Epidermal melanocyte (primary cell): ENCODE results near the gene SVBP.

Source experiments
- DNase-seq: peaks from one replicate; pipeline ENCODE4 v3.0.0; 2011; ENCODE audit warnings: low spot score; ENCODE audit not compliant: insufficient read length

SVBP gene

DNA sequence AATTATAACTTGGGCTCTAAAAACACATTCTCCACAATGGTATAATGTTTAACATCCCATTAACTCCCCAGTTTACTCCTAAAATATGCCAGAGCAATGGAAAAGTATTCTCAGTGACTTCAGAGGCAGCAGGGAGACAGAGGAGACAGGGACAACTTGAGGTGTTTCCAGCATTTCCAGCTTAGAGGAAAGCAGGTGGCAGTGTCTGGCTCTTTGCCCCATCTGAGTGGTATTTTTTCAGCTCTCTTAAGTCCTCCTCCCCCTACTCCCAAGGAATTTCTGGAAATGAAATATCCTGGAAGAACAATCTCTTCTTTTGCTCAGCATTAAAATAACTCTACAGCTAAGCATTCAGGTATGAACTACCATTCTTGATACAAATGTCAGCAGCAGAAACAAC is 11.0 kb downstream of the SVBP start:
- DNase-seq: no peak

DNA sequence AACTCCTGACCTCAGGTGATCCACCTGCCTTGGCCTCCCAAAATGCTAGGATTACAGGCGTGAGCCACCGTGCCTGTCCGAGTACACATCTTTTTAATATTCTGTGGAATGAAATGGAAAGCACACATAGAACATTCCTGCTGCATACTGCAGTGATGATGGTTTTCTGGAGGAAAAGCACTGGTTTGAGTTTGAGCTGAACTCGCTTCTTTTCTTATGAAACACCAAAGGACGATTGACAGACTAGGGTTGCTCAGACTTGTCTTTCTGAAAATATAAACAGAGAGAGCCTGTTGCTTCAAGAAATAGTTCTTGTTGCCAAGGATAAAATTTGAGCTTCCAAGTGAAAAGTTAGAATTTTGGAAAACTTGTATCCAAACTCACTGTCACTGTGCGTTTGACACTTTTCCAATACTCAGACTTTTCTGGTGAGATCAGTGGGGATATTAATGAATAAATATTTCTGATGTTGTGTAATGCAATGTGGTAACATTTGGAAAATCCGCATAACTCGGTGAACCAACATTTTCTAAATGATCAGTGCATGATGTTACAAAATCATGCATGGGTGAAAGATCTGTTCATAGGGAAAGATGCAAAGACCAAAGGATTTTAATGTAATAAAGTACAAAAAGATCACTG is 15.2 kb downstream of the SVBP start:
- DNase-seq: no peak

DNA sequence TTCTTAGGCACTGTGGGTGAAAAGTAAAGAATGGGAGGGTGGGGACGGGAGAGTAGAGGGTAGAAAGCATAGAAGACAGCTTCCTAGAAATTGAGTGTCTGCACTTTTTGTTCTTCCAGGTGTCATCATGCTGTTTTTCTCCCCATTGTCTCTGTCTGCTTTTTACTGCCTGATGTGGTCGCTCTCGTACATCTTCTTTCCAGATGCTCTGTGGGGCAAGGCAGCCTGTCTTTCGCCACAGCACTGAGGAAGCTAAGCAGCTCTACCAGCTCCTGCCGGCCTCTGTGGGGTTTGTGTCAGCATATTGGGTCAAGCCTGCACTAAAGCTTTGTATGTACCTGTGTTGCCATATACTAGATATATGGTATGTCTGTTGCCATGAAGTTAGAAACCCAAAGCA is 19.2 kb downstream of the SVBP start:
- no peak for DNase-seq

DNA sequence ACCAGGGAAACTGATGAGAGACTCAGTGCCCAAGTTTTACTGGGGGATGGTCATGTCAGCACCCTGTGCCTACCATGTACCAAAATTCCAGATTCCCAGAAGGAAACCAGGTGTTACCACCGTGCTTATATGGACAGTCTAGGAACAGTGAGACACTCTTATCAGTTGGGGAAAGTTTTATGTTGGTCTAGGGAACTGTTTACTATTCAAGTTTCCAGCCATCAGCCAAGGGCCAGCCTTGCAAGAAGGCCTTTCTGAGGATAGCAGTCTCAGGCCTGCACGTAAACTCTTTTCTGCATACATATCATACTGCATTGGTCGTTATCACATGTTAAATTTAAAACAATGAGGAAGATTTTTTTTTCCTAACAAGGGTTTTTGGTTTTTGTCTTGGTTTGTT is 19.8 kb downstream of the SVBP start:
- DNase-seq: no peak

DNA sequence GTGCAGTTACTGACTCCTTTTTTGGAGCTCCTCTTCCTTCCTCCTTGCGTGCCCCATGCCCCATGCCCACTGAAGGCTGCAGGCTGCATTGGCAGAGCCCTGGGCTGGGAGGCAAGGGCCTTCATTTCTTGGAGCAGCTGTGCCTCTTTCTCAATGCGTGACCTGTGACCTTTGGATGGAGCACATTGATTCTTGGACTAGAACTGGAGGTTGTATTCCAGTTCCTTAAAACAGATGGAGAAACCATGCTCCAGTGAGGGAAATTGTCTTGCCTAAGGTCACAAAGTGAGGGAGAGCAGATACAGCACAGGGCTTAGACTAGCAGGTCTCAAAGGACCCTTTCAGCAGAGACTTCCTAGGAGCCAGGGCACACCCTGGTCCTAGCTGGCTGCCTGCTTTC is 23.4 kb downstream of the SVBP start:
- no peak for DNase-seq

DNA sequence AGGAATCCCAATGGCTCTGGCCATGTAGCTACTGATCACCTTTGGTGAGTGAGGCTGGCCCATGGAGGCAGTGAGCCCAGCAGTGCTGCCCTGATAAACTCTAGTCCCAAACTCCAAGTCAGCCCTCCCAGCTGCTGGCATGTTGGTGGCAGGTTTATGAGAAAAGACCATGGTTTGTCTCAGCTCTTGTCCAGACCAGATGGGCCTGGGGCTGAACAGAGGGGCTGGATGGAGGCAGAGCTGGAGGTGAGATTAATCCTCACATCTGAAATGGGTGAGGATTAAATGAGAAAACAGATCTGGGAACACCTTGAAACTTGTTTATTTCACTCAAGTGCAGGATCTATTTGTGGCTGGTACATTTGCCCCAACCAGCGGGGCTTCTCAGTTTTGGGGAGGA is 29.2 kb downstream of the SVBP start:
- DNase-seq: no peak

DNA sequence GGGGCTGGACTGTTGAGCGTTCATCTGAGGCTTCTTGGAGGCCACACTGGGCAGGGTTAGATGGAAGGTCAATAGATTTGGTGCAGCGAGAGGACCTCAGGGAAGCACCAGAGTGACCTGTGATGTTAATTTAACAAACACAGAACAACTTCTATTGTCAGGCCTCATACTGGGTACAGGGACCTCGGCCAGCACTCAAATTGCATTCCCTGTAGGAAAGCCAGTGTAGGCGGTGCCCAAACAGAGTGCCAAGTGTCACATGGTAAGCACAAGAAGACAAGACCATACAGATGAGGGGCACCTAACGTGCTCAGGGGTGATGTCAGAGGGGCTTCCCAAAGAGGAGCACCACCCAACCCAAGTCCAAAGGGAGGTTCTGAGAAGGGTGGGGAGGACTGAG is 31.1 kb downstream of the SVBP start:
- DNase-seq: no peak

DNA sequence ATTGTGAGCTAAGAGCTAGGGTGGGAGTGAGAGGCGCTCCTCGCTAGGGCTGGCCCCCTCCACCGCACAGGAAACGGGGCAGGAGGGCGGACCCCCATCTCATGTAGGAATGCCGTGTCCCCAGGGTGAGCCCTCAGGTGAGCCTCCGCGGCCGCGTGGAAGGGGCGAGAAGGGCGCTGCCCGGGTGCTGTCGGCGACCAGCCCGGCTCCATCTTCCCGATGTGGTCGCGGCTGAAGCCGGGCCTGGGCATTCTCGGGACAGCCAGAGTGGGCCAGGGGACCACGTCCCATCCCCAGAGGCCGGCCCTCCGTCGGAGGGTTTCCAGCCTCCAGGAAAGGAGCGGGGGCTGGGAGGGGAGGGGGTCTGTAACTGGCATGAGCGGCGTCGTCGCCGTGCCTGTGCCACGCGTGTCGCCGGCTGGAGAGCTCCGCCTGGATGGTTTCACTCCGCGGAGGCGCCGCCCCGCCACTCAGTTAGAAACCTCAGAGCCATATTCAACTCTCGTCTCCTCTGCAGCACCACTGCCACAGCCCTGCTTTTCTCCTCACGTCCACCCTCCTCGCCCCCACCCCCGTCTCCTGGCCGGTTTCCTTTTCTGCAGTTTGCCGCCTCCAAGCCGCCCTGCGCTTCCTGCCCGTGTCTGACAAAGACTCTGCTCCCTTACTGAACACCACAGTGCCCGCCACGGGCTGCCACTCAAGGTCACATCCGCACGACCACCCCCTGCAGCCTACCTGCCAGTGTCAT is 32.1 kb downstream of the SVBP start, which contains the start of gene TMEM269:
TSS of gene TMEM269 (plus strand) at position 46 of the 748 bp plus-strand sequence. CDS start 4,903 bp downstream, outside the sequence.
- no peak for DNase-seq

DNA sequence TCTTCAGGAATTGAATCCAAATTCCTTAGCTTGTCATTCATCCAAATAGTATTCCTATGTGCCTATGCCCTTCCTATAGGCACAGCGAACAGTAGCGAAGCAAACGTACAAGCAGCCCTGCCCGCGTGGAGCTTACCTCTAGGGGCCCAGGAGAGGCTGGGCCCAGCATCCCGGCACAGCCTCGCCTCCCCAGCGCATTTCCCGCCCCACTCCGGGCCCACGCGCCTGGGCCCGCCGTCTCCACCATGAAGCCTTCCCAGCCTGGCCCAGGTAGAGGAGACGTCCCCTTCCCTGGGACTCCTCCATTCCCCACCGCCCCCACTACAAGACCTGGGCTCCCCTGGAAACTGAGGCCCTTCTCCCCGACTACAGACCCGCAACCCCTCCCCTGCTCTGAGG is 32.7 kb downstream of the SVBP start:
- no peak for DNase-seq

DNA sequence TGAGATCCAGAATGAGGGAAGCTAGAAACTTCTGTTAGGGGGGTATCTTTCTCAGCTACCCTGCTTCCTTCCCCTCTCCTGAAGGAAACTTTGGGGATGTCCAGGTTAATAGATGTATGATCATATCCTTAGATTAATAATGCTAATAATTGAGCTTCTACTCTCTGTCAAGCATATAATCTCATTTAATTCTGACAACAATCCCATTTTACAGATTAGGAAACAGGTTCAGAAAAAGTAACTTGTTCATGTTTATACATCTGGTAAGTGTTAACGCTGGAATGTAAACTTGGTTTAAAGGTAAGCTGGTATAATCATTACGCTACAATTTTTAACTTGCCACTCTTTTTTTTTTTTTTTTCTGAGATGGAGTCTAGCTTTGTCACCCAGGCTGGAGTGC is 34.1 kb downstream of the SVBP start:
- no peak for DNase-seq

DNA sequence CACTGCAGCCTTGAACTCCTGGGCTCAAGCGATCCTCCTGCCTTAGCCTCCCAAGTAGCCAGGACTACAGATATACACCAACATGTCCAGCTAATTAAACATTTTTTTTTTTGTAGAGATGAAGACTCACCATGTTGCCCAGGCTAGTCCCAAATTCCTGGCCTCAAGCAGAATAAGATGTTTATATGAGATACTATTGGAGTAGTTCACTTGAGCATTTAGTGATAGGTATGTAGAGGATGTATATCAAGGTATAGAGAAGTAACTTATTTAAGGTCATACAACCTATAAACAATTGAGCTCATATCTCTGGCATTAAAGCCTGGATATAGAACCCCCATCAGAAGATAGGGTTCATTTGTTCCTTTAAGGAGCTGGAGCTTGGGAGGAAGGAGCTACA is 37.0 kb downstream of the SVBP start:
- DNase-seq: no peak

DNA sequence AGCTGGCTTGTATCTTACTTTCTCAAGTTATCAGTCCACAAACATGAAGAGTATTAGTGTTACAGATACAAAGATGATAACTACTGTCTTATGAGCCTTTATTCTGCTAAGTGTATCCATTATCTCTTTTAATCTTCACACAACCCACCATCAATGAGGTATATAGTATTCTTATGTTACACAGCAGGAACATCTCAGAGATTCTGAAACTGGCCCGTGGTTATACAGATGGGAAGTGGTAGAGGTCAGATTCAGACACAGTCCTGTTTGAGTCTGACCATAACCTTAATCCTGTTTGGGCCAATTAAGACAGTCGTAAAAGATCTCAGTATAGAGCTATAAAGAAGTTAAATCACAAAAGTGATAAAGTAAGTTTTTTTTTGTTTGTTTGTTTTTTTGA is 37.5 kb downstream of the SVBP start:
- no peak for DNase-seq

DNA sequence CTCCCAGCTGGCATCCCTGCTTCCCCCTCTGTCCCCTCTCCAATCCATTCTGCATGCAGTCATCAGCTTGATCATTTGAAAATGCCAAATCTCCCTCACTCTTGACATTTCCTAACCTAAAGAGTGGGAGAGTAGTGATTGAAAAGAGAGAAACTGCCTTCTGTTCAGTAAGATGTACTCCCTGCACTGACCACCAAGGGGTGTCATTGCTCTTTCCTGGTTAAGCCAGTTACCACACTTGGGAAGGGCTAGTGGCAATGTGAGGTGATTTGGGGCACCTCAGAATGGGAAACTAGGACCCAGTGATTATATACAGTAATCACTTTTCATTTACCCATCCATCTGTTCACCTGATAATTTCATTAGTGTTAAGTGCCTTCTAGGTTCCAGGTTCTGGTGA is 39.3 kb downstream of the SVBP start:
- peak; percentile 30 for DNase-seq

DNA sequence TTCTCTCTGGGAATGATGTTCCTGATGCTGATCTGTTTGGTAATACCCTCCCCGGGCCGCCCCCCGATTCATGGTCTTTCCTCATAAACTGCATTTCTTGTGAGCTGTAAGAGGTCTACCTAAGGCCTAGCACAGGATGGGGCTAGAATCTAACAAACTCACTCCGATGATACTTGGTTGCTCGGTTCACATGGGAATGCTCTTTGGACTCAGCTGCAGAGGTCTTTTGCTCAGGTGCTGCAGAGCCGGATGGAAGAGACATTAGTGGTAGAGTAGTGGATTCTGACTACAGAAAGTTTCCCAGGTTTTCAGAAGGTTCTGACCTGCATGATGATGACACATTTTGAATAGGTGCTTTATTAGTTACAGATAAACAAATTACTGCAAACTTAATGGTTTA is 40.7 kb downstream of the SVBP start:
- DNase-seq: no peak

DNA sequence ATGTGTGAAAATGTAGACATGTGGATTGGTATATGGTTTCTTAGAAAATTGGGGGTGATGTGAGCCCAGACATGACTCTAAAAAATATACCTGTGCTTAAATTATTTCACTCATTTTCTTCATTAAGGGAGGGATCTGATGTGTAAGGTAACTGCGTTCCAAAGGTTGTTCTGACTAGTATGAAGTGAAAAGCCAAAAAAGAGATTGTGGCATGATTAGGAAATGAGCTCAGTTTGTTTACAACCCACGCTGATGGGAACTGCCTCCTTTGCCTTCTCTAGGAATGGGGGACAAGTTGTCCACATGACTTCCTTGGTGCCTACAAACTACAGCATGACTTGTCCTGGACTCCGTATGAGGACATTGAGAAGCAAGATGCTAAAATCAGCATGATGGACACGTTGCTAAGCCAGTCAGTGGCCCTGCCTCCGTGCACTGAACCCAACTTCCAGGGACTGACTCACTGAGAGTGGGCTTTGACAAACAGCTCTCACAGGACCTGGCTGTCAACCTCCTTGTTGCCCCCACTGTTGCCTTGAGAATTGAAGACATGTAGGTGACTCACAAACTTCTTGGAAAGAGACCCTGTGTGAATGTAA is 42.2 kb downstream of the SVBP start:
- DNase-seq: no peak

DNA sequence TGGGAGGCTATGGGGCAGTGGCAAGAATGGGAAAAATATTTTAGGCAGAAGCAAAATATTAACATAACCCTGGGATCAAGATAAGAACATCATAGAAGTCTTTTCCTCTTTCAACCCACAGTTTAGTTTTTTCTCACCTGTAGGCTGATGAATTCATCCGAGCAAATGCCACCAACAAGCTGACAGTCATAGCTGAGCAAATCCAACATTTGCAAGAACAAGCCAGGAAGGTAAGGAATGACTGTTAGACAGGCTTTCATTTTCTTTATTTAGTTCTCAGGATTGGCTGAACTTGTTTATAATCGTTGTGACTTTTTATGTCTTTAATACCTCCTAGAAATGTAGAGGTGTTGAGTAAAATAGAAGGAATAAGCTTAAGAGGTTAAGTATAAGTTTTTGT is 43.8 kb downstream of the SVBP start:
- DNase-seq: no peak

DNA sequence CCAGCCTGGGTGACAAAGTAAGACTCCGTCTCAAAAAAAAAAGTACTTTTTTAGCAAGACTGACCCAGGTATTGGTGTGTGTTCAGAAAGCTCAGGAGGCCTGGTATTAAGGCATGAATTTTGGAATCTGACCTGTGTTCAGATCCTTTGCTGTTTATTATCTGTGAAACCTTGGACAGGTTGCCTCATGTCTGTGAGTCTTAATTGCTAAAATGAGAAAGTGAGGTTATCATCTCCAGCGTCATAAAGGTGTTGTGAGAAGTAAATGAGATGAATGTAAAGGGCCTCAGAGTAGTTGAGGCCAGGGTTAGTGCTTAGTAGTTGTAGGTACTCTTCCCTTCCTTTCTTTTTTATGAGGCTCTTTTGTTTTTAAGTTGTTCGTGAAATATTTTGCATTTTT is 47.4 kb downstream of the SVBP start:
- no peak for DNase-seq

DNA sequence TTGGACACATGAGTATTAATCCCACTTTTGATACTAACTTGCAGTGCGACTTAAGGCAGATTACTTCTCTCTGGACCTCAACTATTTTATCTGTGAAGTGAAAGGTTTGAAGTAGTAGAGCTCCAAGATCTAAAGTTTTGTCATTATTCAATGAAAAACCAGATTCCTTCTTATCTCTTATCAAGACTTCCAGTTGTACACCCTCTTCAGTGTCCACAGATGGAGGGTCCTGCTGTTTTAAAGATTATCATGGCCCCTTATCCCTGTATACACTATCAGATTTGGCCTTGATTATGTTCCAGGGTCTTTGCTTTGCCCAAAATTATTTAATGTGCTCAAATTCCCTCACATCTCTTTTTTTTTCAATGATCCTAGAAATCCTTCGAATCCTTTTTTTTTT is 49.0 kb downstream of the SVBP start:
- no peak for DNase-seq

DNA sequence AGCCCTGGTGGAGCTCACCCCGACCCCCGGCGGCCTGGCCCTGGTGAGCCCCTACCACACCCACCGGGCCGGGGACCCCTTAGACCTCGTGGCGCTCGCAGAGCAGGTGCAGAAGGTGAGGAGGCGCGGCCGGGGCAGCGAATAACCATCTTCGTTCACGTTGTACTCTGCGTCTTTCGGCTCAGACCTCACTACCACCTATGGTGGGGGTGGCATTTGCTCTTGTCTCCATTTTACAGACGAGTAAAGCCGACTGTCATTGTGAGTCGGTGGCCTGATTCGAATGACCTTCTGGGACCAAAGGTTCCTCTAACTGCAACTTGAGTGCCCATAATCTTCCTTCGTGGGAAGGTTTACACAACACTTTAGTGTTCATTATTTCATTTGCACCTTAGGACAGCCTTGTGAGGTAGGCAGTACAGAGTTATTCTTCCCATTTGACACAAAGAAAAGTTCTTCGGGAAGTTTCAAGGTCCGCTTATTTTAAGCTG is 49.6 kb downstream of the SVBP start:
- DNase-seq: no peak

DNA sequence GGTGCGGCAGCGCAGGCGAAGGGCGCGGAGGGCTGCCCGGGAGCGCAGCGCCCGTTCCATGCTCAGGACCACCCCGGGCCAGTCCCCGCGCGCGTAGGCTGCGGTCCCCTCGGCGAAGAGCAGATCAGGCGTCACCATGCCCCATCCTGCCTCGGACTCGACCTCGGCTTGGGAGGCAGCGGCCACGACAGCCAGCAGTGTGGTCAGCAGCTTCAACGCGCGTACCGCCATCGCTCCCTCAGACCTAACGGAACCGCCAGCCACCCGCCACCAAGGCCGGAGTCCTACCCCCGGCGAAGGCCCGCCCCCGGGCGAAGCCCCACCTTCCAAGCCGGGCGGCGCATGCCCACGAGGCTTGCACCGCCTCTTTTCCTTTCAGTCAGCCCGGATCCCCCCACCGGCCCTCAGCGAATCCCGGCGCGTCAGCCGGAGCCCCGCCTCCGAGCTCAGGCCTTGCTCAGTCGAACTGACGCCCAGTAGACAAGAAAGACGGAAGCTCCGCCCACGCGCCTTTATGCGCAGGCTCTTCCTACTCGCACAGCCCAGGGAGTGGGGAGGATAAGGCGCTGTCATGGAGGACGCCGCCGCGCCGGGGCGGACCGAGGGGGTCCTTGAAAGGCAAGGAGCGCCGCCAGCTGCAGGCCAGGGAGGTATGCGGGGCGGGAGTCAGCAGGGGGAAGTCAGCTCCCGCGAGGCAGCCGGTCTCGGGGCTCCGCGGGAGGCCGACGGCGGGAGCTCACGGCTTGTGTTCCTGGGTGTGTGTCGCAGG is 50.3 kb downstream of the SVBP start, which contains the start of the genes C1orf50 and P3H1:
TSS of gene C1orf50 (plus strand) at position 509 of the 769 bp plus-strand sequence. CDS start at position 572, 63 bp downstream.
TSS of gene P3H1 (minus strand) at position 288 of the 769 bp plus-strand sequence. CDS start at position 231, 57 bp downstream.
- peak; percentile 84 for DNase-seq
